ENCODE results near the gene CR2. TPM values are rescaled to one million over a fixed set of nuclear protein-coding genes. Genes with fewer than 3 reads are reported as not detected.

Gene CR2
- total and polyA plus RNA-seq, 8 donors, result 0.03 to 0.34 (median 0.07) TPM; not detected in 1

DNA sequence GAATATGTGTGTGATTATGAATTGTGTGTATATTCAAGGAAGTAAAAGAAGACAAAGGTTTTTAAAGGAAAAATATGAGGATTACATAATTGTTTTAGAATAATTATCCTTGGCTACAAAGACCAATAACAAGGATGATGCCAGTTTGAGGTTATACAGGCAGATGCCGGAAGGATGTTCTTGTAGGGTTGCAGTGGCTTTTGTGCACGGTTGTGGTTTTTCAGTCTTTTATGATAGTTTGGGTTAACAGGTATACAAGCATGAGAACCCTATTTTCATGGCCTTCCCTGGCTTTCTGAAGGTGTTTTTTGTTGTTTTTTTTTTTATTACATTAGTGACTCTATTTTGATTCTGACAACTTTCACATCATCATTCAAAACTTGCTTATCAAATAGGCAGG, 4.9 kb downstream of the CR2 start:
- ATAC-seq (no peak), DNase-seq (no peak), FAIRE-seq (no peak)
- no peak overlapping the region for H3K27ac ChIP-seq
- TF ChIP-seq, protein P1, sequence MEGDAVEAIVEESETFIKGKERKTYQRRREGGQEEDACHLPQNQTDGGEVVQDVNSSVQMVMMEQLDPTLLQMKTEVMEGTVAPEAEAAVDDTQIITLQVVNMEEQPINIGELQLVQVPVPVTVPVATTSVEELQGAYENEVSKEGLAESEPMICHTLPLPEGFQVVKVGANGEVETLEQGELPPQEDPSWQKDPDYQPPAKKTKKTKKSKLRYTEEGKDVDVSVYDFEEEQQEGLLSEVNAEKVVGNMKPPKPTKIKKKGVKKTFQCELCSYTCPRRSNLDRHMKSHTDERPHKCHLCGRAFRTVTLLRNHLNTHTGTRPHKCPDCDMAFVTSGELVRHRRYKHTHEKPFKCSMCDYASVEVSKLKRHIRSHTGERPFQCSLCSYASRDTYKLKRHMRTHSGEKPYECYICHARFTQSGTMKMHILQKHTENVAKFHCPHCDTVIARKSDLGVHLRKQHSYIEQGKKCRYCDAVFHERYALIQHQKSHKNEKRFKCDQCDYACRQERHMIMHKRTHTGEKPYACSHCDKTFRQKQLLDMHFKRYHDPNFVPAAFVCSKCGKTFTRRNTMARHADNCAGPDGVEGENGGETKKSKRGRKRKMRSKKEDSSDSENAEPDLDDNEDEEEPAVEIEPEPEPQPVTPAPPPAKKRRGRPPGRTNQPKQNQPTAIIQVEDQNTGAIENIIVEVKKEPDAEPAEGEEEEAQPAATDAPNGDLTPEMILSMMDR (IDR thresholded peaks at IDR 0.05), result no peak
- no peaks in the 10 kb centered on the region for H3K36me3 ChIP-seq
- H3K27me3 ChIP-seq, result peaks cover 0 to 14% (median 3%) of the 10 kb centered on the region in 4 donors
- 90 to 93% methylated on average over 2 of the region's 2 CpGs for WGBS, 2 donors
- no peaks in the 10 kb centered on the region for H3K9me3 ChIP-seq
- H3K4me1 ChIP-seq, result no peaks in the 10 kb centered on the region
- no peak overlapping the region for H3K4me3 ChIP-seq
- intact Hi-C loops (cut with DNase I), result no loop called here

- 85 to 87% methylated on average over 1 of the region's 1 CpG for WGBS, 2 donors
- Histone ChIP-seq H3K27ac (no peak overlapping the region), H3K9me3 (no peaks in the 10 kb centered on the region), H3K4me1 (no peaks in the 10 kb centered on the region), H3K4me3 (no peak overlapping the region), H3K27me3 (peaks cover 0 to 25% (median 3%) of the 10 kb centered on the region in 4 donors), H3K36me3 (no peaks in the 10 kb centered on the region)
- no peak for ATAC-seq
- TF ChIP-seq, protein P1 (IDR thresholded peaks at IDR 0.05), result no peak
- DNase-seq, result no peak
- no peak for FAIRE-seq
- intact Hi-C loops (cut with DNase I), result no loop called here
Measured at GRCh38 chr1:207461649-207462048, 7.5 kb downstream of the CR2 start.

DNA sequence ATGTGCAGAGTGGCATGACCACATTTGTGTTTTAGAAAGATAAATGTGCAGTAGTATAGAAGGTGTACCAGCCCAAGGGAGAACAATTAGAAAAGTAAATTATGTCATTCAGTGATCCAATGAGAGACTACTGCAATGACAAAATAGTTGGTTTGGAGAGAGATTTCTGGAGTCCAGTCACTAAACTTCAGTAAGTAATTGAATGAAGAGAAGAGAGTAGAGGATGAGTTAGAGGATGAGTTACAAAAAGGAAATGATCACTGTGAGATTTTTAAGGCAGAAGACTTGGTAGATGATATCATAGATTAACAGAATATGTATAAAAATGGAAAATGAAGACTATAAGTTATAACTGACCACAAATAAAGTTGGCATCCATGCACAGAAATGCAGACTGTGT, 8.4 kb downstream of the CR2 start:
- Histone ChIP-seq H3K4me3 (no peak overlapping the region), H3K27me3 (peaks cover 0 to 28% (median 3%) of the 10 kb centered on the region in 4 donors), H3K4me1 (no peaks in the 10 kb centered on the region), H3K9me3 (no peaks in the 10 kb centered on the region), H3K27ac (no peak overlapping the region), H3K36me3 (no peaks in the 10 kb centered on the region)
- DNase-seq (no peak), ATAC-seq (no peak), FAIRE-seq (no peak)
- TF ChIP-seq, protein P1 (IDR thresholded peaks at IDR 0.05), result no peak
- intact Hi-C loops (cut with DNase I), result no loop called here

- TF ChIP-seq, protein P1 (IDR thresholded peaks at IDR 0.05), result no peak
- H3K27ac ChIP-seq, result no peak overlapping the region
- FAIRE-seq (no peak), ATAC-seq (no peak), DNase-seq (no peak)
- H3K36me3 ChIP-seq, result no peaks in the 10 kb centered on the region
- H3K27me3 ChIP-seq, result peaks cover 0 to 28% (median 3%) of the 10 kb centered on the region in 4 donors
- intact Hi-C loops (cut with DNase I), result no loop called here
- H3K4me1 ChIP-seq, result no peaks in the 10 kb centered on the region
- H3K9me3 ChIP-seq, result no peaks in the 10 kb centered on the region
- H3K4me3 ChIP-seq, result no peak overlapping the region
Measured at GRCh38 chr1:207463021-207463420, 8.9 kb downstream of the CR2 start.

- FAIRE-seq, result no peak
Measured at GRCh38 chr1:207463571-207463970, 9.4 kb downstream of the CR2 start.

More at GRCh38 chr1:207463571-207463970, 9.4 kb downstream of the CR2 start:
- no peaks in the 10 kb centered on the region for H3K36me3 ChIP-seq
- H3K9me3 ChIP-seq, result no peaks in the 10 kb centered on the region
- DNase-seq, result no peak
- no peak overlapping the region for H3K4me3 ChIP-seq
- no peak for ATAC-seq
- WGBS, 2 donors, result 66 to 82% methylated on average over 3 of the region's 3 CpGs
- TF ChIP-seq, protein P1 (IDR thresholded peaks at IDR 0.05), result no peak
- H3K27ac ChIP-seq, result no peak overlapping the region
- peaks cover 0 to 28% (median 3%) of the 10 kb centered on the region in 4 donors for H3K27me3 ChIP-seq
- no peaks in the 10 kb centered on the region for H3K4me1 ChIP-seq
- intact Hi-C loops (cut with DNase I), result no loop called here

Measured in pancreas (tissue), 10 donors.